Measurements from ENCODE around the gene IL12RB1.

Gene IL12RB1

DNA sequence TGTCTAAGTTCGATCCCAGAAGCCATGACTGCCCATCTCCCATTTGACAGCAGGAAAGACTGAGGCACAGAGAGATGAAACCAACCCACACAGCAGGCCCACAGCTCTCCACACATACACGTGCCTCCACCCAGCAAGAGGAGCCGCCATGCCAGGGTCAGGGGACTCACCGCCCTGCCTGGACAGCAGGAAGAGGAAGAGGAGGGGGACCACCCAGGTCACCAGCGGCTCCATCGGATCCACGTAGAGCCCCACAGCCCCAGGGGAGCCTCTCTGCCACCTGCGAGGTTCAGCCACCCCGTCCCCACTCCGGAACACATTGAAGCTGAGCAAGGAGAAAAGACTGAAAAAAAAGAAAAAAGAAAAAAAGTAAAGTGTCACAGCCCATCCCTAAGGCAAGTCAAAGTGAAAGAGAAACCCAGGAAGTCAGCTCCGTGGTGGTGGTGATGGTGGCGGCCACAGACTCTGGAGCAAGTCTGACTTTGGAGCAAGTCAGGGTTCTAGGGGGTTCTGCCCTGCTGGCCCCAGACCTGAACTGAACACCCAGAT, at the start of gene IL12RB1:
Gene IL12RB1 (minus strand): TSS at position 345 of the 549 bp plus-strand sequence. CDS start 111 bp downstream, at position 234.
- no peak for DNase-seq (ENCODE audit: low read depth)

GRCh38 chr19:18135712-18136584, 49.2 kb upstream of the IL12RB1 start:
- no peak for DNase-seq (ENCODE audit: low read depth)

GRCh38 chr19:18131841-18132596, 45.3 kb upstream of the IL12RB1 start:
- no peak for DNase-seq (ENCODE audit: low read depth)

GRCh38 chr19:18130523-18131242, 43.9 kb upstream of the IL12RB1 start:
- no peak for DNase-seq (ENCODE audit: low read depth)

- DNase-seq (ENCODE audit: low read depth) = no peak
Measured at GRCh38 chr19:18128805-18129204, 42.1 kb upstream of the IL12RB1 start.

- no peak for DNase-seq (ENCODE audit: low read depth)
Measured at GRCh38 chr19:18128044-18128443, 41.3 kb upstream of the IL12RB1 start.

GRCh38 chr19:18126097-18126496, 39.4 kb upstream of the IL12RB1 start:
- DNase-seq (ENCODE audit: low read depth) = no peak

- no peak for DNase-seq (ENCODE audit: low read depth)
Measured at GRCh38 chr19:18123819-18124218, 37.1 kb upstream of the IL12RB1 start.

- DNase-seq (ENCODE audit: low read depth) = no peak
Measured at GRCh38 chr19:18122860-18123795, 36.4 kb upstream of the IL12RB1 start.

GRCh38 chr19:18122424-18122823, 35.7 kb upstream of the IL12RB1 start:
- no peak for DNase-seq (ENCODE audit: low read depth)

DNA sequence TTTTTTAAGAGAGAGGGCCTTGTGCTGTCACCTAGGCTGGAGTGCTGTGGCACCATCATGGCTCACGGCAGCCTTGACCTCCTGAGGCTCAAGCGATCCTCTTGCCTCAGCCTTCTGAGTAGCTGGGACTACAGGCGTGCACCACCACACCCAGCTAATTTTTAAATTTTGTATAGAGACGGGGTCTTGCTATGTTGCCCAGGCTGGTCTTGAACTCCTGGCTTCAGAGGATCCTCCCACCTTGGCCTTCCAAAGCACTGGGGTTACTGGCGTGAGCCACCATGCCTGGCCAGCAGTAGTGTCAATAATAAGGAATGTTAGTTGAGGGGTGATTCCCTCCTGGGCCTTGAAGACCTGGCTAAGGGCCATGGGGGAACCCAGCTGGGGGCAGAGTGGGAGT, 34.4 kb upstream of the IL12RB1 start:
- DNase-seq (ENCODE audit: low read depth) = no peak

DNA sequence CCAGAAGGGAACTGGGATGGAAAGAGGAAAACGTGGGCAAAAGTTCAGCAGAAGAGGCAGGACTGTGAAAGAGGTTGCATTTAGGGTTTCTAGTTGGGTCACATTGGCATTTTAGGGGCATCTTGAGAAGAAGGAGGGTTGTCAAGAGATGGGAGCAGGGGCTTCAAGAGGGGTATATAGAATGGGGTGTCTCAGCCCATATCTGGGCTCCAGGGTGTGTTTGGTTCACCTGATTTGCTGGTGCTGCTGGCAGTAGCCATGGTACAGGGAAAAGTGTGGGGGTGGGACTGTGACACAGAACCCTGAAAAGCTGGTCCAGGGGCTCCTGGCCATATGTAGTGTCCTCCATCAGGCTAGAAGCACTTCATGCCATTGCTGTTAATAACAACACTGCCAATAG, 33.4 kb upstream of the IL12RB1 start:
- no peak for DNase-seq (ENCODE audit: low read depth)

GRCh38 chr19:18119717-18120105, 33.0 kb upstream of the IL12RB1 start:
- DNase-seq (ENCODE audit: low read depth) = no peak

GRCh38 chr19:18119013-18119716, 32.4 kb upstream of the IL12RB1 start:
- no peak for DNase-seq (ENCODE audit: low read depth)

GRCh38 chr19:18118420-18119012, 31.8 kb upstream of the IL12RB1 start:
- no peak for DNase-seq (ENCODE audit: low read depth)

DNA sequence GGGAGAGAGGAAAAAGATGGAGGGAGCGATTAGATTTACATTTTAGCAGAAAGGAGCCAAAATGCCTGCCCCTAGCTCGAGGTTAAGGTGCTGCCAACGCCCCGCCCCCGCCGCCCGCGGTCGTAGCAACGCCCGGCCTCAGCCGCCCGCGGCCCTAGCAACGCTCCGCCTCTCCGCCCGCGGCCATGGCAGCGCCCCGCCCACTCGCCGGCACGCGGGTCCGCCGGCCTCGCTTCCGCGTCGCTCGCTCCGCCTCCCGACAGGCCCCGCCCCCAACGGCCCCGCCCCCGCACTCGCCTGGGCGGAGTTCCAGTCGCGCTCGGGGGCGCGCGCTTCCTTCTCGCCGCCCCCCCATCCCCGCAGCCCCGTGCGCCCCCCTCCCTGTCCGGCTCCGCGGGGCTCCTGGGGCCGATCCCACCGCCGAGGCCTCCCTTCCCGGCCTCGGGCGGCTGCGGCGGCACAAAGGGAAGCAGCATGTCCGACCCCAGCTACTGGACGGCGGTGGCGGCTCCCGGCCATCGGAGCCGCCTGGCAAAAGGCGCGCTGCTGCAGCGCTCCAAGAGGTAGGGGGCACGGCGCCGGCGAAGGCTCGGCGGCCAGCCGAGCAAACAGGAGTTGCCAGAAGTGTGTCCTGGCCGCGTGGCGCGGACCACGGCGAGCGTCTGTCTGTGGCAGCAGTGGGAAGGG, 31.1 kb upstream of the IL12RB1 start:
- peak; percentile 33 for DNase-seq (ENCODE audit: low read depth)

DNA sequence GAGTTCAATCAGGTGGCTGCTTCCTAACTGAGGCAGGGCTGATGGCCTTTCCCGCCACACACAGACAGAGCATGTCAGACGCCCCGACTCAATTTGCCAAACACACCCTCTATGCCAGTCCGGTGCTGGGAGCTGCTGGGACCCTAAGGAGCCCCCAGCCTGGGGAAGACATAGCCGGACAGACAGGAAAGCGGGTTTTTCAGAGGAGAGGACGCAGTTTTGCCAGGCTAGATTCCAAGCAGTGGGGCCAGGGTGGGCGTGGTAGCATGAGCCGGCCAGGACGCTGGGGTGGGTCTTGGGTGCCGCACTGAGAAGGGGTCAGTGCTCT, 30.6 kb upstream of the IL12RB1 start:
- no peak for DNase-seq (ENCODE audit: low read depth)

DNA sequence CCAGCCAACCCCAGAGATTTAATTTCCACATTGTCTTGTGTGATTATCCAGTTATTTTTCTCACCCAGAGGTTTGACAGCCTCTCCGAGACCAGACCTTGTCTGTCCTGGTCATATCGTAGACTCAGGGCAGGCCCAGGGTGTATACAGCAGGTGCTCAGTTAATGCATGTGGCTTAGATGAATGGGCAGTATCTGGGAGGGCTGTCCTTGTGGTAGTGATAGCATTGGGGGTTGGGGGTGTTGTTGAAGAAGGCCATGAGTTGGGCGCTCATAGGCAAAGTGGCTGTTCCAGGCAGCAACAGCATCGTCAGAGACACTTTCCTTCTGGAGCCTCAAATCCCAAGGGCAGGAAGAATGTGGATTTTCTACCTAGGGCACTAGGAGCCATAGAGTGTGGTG, 27.7 kb upstream of the IL12RB1 start:
- DNase-seq (ENCODE audit: low read depth) = no peak

DNA sequence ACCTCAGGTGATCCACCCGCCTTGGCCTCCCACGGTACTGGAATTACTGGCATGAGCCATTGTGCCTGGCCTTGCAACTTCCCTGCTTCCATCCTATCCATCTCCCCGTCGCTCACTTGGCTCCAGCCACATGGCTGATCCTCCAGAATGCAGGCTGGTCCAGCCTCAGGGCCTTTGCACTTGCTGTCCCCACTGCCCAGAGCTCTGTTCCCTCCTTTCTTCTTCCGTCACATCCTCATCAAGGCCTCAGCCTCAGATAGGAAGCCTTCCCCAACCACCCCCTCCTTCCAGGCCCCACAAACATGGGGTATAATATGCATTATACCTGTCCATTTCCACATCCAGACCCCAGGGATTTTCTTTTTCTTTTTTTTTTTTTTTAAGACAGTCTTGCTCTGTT, 27.1 kb upstream of the IL12RB1 start:
- DNase-seq (ENCODE audit: low read depth) = no peak
